SKM-1 (cell line): ENCODE data around the gene TRUB1.
"Not testable (repeated sequence)": the region's sequence is repeated elsewhere in the genome, so short reads cannot be mapped to it uniquely, and the experiment has no call there.

Experiments
- DNase-seq: peaks from one replicate; lab custom pipeline; 2025; ENCODE audit not compliant: unreplicated experiment; lab: John Stamatoyannopoulos, UW

The TRUB1 gene

GRCh38 chr10:114937962-114938855 lies at the start of gene TRUB1:
Gene TRUB1 (plus strand): TSS chr10:114938195. CDS start chr10:114938254, 59 bp downstream.
- peak; percentile 72 for DNase-seq

GRCh38 chr10:114893251-114893650 lies 44.7 kb upstream of the TRUB1 start:
- DNase-seq = no peak

GRCh38 chr10:114894911-114895310 lies 43.1 kb upstream of the TRUB1 start:
- no peak for DNase-seq

GRCh38 chr10:114897011-114897410 lies 41.0 kb upstream of the TRUB1 start:
- not testable (repeated sequence) for DNase-seq

- no peak for DNase-seq
Observed at GRCh38 chr10:114897593-114897992, 40.4 kb upstream of the TRUB1 start.

- no peak for DNase-seq
Observed at GRCh38 chr10:114899982-114900381, 38.0 kb upstream of the TRUB1 start.

GRCh38 chr10:114900658-114901057 lies 37.3 kb upstream of the TRUB1 start:
- DNase-seq = no peak

GRCh38 chr10:114902151-114902550 lies 35.8 kb upstream of the TRUB1 start:
- no peak for DNase-seq

- DNase-seq = no peak
Observed at GRCh38 chr10:114905450-114905849, 32.5 kb upstream of the TRUB1 start.

GRCh38 chr10:114906981-114907380 lies 31.0 kb upstream of the TRUB1 start:
- DNase-seq = no peak

- no peak for DNase-seq
Observed at GRCh38 chr10:114908896-114909295, 29.1 kb upstream of the TRUB1 start.

- DNase-seq = no peak
Observed at GRCh38 chr10:114911052-114911711, 26.8 kb upstream of the TRUB1 start.

GRCh38 chr10:114911801-114912469 lies 26.1 kb upstream of the TRUB1 start:
- no peak for DNase-seq

GRCh38 chr10:114912470-114912859 lies 25.5 kb upstream of the TRUB1 start:
- DNase-seq = no peak

GRCh38 chr10:114914560-114914959 lies 23.4 kb upstream of the TRUB1 start:
- no peak for DNase-seq

- DNase-seq = no peak
Observed at GRCh38 chr10:114915294-114915693, 22.7 kb upstream of the TRUB1 start.

- DNase-seq = no peak
Observed at GRCh38 chr10:114916653-114917052, 21.3 kb upstream of the TRUB1 start.

GRCh38 chr10:114917459-114917858 lies 20.5 kb upstream of the TRUB1 start:
- no peak for DNase-seq

- no peak for DNase-seq
Observed at GRCh38 chr10:114917927-114918672, 19.9 kb upstream of the TRUB1 start.

GRCh38 chr10:114920459-114920858 lies 17.5 kb upstream of the TRUB1 start:
- no peak for DNase-seq

- DNase-seq = no peak
Observed at GRCh38 chr10:114922003-114922402, 16.0 kb upstream of the TRUB1 start.
